HG03039 (cell line): Measurements from ENCODE around the gene CD207.
"Not testable (repeated sequence)": the region's sequence is repeated elsewhere in the genome, so short reads cannot be mapped to it uniquely, and the experiment has no call there.

Experiments
- ATAC-seq: cut with Tn5 transposase; IDR thresholded peaks from one replicate; pipeline ENCODE4 v1.9.1; 2021; ENCODE audit warnings: mild to moderate bottlenecking, moderate library complexity; ENCODE audit not compliant: unreplicated experiment

CD207 gene

DNA sequence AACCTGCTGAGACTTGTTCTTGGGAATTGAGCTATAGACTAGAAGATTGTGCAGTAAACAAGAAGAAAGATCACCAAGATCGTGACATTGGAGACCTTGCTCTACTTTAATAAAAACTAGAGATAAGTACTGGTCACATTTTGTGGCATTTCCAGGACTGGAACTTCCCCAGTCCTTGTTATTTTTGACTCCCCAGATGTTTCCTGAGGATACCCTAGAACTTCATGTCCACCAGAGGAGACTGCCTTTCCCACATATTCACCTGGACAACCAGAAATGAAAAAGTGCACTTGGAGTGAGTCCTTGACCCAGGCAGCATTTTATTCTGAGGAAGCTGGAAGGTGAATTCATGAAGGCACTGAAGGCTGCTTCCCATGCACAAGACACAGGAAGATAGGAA lies 5.7 kb downstream of the CD207 start:
- no peak for ATAC-seq

DNA sequence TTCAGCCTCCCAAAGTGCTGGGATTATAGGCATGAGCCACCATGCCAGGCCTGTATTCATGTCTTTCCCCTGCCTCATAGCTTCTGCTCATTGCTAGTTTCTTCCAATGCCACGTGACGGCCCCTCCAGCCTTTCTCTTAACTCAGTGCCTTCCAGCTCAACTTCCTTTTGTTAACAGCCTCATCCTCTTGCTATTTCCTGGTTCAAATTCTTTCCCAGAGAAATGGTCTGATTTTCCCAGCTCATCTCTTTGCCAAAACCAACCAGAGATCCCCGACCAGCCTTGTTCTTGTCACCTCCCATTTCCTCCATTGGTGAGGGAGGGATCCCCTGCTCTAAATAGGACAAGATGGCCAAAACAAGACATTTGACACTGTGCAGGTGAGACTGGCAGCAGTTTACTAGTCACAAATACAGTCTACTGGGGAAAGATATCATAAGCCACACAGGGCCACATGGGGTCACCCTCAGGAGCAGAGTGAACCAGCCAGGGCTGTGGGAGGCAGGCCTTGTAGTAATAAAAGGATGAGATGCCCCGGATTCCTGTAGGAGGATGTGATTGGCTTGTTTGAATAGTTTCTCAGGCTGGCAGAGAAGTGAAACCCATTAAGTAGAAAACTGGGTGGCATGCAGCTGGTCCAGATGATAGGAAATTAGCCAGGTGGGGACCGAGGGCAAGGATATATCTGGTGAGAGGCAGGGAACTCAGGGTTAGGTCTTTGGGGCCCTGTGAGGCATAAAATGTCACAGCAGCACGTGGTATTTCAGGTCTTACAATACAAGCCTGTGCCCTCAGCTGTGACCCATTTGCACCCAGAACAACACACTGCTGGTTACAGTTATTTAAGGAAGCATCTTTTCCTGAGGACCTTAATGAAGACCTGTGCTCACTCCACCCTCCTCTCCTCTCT lies 6.4 kb downstream of the CD207 start:
- no peak for ATAC-seq

DNA sequence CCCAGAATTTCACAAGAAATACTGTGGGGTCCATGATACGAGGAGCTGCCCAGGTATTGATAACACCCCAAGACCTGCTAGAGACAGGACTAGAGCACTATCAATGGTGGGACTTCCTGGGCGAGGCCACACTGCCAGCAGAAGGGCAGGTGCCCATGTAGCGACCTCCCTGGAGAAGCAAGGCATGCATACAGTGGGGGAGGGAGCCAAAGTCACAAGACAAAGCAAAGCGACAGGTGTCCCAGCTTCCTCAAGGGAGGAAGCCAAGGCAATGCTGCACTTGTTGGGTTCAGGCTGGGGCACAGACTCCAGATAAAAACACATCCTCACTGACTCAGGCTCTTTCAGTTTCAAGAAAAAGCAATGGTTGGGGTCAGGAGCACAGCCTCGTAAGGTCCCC lies 7.5 kb downstream of the CD207 start:
- no peak for ATAC-seq

DNA sequence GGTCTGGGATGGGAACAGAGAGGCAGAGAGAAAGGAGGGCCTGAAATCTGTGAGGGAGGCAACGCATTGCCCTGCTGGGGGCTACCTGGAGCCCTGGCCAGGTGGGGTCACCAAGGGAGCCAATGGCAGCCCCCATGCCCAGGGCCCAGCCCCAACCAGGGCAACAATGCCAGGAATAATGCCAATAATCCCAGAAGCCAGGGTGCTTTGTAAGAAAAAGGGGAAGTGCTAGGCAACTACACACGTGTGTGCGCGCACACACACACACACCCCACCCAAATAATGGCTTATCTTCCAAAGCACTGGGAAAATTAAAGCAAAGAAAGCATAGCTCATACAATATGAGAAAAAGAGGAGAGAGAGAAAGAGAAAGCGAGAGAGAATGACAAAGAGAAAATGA lies 8.2 kb downstream of the CD207 start:
- no peak for ATAC-seq

DNA sequence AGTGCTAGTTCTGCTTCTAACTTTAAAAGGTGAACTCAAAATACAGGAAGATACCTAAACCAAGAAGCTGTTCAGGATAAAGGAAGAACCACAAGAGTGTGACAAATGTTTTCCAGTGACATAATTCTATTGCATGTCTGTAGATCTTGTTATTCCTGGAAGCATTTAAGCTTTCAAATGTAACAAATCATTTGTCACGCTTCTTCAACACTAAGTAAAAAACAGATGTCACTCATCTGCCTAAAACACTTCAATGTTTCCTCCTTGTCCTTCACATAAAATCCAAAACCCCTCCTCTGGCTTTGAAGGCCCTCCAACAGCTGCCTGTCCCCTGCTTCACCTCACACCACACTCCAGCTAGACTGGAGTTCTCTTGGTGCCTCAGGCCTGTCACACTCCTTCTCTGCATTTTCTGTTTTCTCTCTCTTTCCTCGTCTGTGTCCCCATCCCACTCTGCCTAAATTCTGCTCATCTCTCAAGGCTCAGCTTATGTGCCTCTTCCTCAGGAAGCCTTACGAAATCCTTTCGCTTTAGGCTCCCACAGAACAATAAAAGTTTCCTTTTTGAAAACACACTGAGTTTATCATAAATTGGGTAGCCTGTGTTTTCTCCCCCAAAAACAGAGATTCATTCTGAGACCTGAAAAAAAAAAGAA lies 8.8 kb downstream of the CD207 start:
- no peak for ATAC-seq

DNA sequence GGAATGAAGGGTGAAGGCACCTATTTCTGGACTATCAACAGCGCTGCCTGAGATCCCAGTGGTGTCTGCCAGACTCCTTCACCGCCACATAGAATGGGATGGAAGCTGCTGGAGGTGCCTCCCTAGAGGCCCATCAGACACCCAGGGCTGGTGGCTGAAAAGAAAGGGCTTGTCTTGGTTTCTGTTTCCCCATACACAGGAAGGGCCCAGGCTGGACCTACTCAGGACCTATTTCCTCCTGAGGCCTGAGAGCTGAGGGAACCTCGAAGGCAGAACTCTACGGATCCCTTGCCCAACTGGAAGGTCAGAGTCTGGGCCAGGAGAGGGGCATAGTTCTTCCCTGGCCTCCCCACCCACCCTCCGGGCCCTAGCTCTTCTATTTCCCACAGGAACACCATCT lies 12.4 kb downstream of the CD207 start:
- ATAC-seq, result no peak

DNA sequence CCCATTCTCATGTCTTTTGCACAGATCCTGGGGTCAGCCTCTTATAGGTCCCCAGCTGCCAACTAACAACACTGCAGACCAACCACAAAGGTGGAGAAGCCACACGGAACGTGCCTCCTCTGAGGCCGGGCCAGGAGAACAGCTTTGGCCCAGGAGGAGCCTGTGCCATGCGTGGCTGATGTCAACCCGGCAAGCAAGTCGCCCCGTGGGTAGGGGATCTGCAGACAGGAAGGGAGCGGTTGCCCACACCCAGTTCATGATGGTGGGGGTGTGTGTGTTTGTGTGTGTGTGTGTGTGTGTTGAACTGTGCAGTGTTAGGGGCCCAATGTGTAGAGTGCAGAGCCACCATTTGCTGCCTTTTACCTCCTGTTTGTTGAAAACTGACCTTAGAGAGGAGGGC lies 12.8 kb downstream of the CD207 start:
- ATAC-seq, result no peak

DNA sequence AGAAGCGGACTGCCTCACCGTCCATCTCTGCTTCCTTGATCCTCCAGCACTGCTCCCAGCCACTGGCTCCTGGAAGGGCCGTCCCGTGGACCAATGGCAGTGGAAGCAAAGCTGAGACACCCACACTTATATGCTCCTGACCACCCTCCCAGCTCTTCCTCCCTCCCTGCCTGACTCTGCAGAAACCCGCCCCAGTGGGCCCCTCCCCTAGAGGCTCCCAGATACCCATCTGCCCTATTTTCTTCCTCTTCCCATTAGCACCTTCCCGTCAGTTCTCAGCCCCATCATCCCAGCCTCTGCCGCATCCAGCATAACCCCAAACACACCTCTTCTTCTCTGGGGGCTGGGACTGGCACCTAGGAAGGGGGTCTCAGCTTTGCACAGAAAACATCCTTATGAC lies 15.1 kb downstream of the CD207 start, which contains the start of gene CLEC4F:
Gene CLEC4F, minus strand, starts transcription at position 101 of the 400 bp plus-strand sequence. Its CDS starts 76 bp downstream, at position 25.
- no peak for ATAC-seq

DNA sequence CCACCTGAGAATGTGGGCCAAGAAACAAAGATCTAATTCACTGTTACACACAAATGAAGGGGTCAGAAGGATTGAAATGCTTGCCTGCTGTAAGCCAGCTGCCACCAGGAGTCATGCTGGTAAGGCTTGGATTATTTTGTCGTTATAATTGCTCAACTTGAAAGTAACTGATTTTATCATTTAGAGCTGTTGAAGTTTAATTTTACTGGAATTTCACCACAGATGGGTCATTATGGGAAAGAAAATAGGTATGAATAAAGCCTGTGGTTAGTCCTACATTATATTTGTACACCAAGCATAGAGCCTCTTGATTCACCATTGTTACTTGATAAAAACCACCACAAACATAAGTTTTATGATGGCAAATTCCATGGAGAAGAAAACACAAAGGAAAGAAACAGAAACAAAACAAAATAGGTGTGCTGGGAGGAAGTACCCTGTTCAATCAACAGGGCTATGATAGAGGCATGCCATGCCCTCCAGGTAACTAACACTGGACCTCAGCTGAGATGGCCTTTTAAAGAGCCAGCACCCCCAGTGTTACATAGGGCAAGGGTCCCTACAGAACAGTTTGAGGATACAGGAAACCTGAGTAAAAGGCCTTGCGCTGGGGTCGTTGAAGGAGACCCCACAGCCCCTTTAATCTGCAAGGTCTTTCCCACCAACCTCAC lies 18.2 kb downstream of the CD207 start:
- ATAC-seq, result no peak

DNA sequence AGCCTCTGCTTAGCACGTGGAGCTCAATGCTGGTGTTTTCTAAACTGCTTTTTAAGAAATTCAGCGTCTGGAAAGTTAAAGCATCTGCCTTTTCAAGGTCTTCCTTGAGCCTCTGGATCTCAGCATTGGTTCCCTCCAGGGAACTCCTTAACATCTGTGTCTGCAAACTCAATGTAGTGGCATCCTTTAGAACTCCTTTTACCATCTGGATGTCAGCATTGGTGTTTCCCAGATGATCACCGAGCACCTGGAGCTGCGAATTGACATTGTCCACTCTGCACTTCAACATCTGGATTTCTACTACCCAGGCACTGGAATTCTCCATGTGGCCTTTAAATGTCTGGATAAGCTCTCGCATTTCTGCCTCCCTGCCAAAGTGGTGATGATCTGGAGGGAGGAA lies 18.9 kb downstream of the CD207 start:
- no peak for ATAC-seq

DNA sequence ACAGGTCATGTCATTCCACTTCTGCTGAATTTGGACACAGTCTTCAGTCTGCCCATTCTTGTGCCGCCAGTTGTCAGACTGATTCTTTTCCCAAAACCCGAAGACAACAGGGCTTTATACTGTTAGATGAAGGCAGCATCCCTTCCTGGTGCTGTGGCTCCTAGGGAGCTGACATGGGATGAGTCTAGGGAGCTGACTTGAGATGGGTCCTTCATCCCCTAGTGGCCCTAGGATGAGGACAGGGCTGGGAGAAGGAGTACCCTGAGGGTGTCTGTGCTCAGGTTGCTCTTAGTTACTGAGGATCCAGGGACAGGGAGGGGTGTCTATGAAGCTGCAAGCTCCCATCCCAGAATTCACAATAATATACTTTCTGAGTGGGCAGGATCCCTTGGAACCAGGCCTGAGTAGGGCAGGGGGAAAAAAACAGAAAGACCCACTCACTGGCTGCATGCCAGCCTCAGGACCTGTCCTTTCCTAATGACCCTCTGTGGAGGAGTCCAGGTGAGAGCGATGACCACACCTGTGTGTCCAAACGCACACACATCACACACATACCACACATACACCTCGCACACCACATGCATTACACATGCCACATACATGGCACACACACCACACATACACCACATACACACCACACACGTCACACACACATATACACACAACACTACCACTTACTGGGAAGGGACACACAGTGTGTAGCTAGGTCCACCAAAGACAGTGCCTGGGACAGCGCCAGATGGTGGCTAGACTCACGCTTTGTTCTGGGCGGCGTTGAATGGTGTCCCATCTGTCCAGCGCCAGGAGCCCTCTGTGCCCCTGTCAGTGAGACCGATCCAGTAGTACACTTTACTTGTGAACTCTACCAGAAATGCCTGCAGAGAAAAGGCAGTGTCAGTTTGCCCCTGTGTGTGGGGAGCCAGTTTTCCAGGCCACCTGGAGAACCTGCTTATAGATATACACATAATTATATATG lies 26.3 kb downstream of the CD207 start:
- no peak for ATAC-seq

DNA sequence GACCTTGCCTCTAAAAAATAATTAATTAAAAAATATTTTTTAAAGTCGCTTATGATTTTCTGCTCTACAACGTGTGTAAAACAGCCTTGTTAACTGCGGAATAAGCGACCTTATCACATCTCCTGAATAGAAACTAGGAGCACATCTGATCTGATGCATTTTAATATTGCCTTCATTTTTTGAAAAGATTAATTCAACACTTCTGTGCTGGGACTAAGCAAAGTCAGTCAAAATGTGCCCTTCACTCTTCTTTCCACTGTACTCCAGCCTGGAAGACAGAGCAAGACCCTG lies 27.8 kb downstream of the CD207 start:
- no peak for ATAC-seq

DNA sequence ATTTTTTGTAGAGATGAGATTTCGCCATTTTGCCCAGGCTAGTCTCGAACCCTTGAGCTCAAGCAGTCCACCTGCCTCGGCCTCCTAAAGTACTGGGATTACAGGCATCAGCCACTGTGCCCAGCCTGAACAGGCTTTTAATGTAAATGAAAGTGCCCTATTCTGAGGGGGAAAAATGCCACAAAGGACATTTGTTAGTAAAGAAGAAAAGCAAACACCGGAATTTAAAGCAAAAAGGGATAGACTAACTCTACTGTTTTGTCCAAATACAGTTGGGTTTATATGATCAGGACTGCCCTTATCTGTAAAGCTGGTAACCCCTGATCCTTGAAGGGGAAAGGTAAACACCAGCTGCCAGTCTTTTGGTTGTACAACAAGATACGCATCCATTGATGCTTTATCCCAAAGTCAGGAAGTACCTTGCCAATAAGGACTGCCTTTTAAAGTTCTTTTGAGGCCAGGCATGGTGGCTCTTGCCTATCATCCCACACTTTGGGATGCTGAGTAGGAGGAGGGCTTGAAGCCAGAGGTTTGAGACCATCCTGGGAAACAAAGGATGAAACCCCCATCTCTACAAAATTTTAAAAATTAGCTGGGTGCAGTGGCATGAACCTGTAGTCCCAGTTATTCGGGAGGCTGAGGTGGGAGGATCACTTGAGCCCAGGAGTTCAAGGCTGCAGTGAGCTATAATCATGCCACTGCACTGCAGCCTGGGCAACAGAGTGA lies 28.4 kb downstream of the CD207 start:
- ATAC-seq, result no peak

DNA sequence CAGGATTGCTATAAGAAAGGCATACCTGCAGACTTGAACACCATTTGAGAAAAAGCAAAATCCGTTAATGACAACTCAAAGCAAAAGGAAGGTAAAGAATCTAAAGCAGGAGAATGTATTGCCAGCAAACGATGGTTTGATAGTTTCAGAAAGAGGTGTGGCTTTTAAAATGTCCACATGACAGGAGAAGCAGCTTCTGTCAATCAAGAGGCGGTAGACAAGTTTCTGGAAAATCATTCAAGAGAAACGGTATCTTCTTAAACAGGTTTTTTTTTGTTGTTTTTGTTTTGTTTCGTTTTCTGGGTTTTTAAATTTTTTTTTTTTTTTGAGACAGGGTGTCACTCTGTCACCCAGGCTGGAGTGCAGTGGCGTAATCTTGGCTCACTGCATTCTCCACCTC lies 29.0 kb downstream of the CD207 start:
- no peak for ATAC-seq

DNA sequence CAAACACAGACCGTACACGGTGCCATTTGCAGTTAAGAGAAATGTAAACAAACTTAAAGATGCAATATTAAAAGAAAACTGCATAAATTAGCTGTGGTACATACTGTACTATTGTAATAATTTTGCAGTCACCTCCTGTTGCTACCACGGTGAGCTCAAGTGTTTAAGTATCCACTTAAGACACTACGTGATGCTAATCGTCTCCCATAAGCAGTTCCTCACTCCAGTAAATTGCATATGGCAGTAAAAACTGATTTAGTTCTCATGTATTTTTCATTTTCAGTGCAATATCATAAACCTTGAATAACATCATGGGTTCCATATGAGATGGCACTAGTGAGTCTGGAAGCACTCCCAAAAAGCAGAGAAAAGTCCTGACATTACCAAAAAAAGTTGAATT lies 29.6 kb downstream of the CD207 start:
- ATAC-seq, result no peak

DNA sequence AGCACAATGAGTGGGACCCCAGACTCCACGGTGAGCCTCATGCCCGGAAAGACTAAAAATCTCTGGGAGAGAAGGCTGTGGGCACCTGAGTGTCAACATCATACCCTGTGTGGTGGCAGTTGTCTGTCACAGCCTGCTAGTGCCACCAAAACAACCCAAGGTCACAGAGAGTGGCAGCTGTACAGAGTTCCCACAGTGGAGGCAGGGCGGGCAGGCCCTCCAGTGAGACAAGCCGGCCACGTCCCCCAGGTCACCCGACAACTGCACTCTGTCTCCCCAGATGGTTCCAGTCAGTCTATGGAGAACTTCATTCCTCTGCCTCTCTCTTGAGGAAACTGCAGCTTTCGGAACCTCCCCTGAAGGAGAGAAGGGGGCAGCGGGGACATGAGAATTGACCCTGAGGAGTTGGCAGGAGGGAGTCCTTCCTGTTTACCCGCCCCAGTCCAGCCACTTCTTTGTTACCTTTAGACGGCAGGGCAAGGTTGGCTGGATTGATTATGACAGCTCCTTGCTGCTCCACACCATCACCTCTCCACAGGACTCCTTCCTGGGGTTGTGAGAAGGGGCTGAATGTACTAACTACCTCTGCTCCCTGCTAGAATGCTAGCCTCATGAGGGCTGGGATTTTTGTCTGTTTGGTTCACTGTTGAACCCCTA lies 33.9 kb downstream of the CD207 start:
- no peak for ATAC-seq

DNA sequence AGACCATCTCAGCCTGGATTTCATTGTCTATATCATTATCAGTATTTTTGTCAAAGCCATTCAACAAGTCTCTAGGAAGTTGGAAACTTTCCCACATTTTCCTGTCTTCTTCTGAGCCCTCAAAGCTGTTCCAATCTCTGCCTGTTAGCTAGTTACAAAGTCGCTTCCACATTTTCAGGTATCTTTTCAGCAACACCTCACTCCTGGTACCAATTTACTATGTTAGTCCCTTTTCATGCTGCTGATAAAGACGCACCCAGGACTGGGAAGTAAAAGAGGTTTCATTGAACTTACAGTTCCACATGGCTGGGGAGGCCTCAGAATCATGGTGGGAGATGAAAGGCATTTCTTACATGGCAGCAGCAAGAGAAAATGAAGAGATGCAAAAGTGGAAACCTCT lies 35.9 kb downstream of the CD207 start:
- ATAC-seq, result no peak

DNA sequence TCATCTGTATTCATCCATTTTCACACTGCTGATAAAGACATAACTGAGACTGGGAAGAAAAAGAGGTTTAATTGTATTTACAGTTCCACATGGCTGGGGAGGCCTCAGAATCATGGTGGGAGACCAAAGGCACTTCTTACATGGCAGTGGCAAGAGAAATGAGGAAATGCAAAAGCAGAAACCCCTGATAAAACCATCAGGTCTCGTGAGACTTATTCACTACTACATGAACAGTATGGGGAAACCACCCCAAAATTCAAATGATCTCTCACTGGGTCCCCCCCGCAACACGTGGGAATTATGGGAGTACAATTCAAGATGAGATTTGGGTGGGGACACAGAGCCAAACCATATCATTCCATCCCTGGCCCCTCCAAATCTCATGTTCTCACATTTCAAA lies 37.6 kb downstream of the CD207 start:
- ATAC-seq, result not testable (repeated sequence)

DNA sequence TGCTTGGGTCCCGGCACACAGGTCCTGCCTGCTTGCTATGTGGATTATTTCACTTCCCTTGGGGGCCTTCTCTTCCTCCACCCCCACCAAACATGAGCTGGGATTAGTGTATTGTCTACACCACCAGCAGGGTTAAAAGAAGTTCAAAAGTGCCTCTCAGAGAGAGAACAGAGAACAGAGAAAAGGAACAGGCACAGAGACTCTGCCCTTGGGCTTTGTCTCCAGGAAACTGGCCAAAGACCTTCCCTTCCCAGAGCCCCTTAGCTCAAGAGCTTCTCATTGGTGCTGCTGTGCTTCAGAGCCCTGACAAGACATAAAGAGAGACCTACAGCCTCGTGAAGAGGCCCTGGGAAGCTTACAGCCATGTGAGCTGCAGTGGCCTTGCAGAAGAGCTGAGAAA lies 38.1 kb downstream of the CD207 start:
- no peak for ATAC-seq

DNA sequence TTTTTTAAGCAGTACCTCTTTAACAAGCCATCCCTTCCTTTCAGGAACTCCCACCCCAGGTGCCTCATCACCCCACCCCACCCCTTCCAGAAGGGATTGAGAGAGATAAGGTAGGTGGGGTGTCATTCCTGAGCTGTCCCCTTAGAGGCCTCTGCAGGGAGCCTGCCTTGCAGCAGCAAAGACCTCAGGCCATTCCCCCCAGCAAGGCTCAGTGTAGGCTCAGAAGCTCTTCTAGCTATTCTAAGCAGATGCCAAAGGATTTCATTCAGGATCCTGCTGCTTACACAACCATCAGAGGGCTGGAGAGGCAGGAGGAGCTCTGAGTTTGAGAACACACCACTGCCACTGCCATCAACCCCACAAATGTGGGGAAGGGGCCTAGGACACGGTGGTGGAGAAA lies 39.4 kb downstream of the CD207 start:
- no peak for ATAC-seq
